HepG2 (cell line): Measurements from ENCODE around the gene TXNIP. TPM values are rescaled to one million over a fixed set of nuclear protein-coding genes. Genes with fewer than 3 reads are reported as not detected.

Experiments used
- ATAC-seq: fragments of 200-7000 bp; cut with Tn5 transposase; 3 replicates; pipeline ENCODE4 v1.9.1; 2020; ENCODE audit warnings: mild to moderate bottlenecking, moderate library complexity
- BruUV-seq: library from RNA; stranded (reverse); fragments of 400-500 nt; replicated peaks from 2 replicates; lab custom pipeline; 2021; lab: Mats Ljungman, UMichigan
- CTCF ChIA-PET: fragments of 300-600 bp; formaldehyde crosslinking; extraction: SDS; loops from one replicate; lab custom pipeline; 2021; ENCODE audit warnings: low total read pairs, inconsistent platforms, low intra/inter-chr PET ratio; lab: Yijun Ruan, JAX
- POLR2A ChIA-PET: fragments of 350-600 bp; sonication (Branson Sonifier 250); formaldehyde crosslinking; loops from one replicate; lab custom pipeline; 2020; ENCODE audit warnings: antibody characterized with exemption, inconsistent platforms; lab: Yijun Ruan, JAX
- DNase-seq: peaks from one replicate; pipeline ENCODE4 v3.0.0-alpha.2; 2015; ENCODE audit warnings: low spot score
- FAIRE-seq: peaks from 3 replicates; lab custom pipeline; 2011; peaks lifted over from hg19 to GRCh38; lab: Jason Lieb, UNC
- H2AFZ ChIP-seq: one replicate; pipeline ENCODE4 v1.6.1; 2011; ENCODE audit warnings: low read length, inconsistent platforms
- H3K27ac ChIP-seq: fragments of 300-600 bp; 3 replicates; pipeline ENCODE4 v1.8.0; 2011; ENCODE audit warnings: mixed run types, mild to moderate bottlenecking, mixed read lengths, low read length, inconsistent platforms; ENCODE audit not compliant: insufficient read depth; ENCODE audit errors: extremely low read length
- H3K27me3 ChIP-seq, 2 experiments: fragments of 200-600 bp in 1 of 2; 2 replicates in 1 of 2; 3 replicates in 1 of 2; pipeline versions ENCODE4 v1.6.0 to v1.8.0; 2011; ENCODE audit warnings: low read length in 2 of 2, mild to moderate bottlenecking in 2 of 2, moderate library complexity in 2 of 2, inconsistent platforms in 1 of 2; ENCODE audit not compliant: insufficient read depth in 2 of 2, control insufficient read depth in 1 of 2
- H3K36me3 ChIP-seq, 2 experiments: fragments of 200-600 bp in 1 of 2; replicated peaks in 1 of 2; 2 replicates in 1 of 2; 3 replicates in 1 of 2; pipeline versions ENCODE4 v1.5.1 to v1.8.0; 2011; ENCODE audit warnings: low read length in 2 of 2, inconsistent platforms in 1 of 2; ENCODE audit not compliant: insufficient read depth in 2 of 2, control insufficient read depth in 1 of 2
- H3K4me1 ChIP-seq: 2 replicates; pipeline ENCODE4 v1.5.1; 2012; ENCODE audit warnings: low read length, inconsistent platforms; ENCODE audit not compliant: insufficient read depth
- H3K4me2 ChIP-seq: 2 replicates; pipeline ENCODE4 v1.6.0; 2011; ENCODE audit warnings: low read depth, low read length, inconsistent platforms
- H3K4me3 ChIP-seq, 3 experiments: fragments of 200-600 bp in 1 of 3; sonication (generic), shearing (Covaris generic) in 1 of 3; replicated peaks in 1 of 3; 2 replicates each; pipeline ENCODE4 v1.5.1; 2011 to 2016; ENCODE audit warnings: low read length in 3 of 3, inconsistent platforms in 2 of 3, low read depth in 2 of 3, mild to moderate bottlenecking in 2 of 3, control low read depth in 1 of 3, mixed read lengths in 1 of 3; ENCODE audit not compliant: insufficient read depth in 1 of 3
- H3K79me2 ChIP-seq: one replicate; pipeline ENCODE4 v1.6.1; 2011; ENCODE audit warnings: low read length, inconsistent platforms; ENCODE audit not compliant: insufficient read depth
- H3K9ac ChIP-seq: 2 replicates; pipeline ENCODE4 v1.6.0; 2011; ENCODE audit warnings: mild to moderate bottlenecking, low read depth, low read length, inconsistent platforms; ENCODE audit not compliant: insufficient read depth
- H3K9me3 ChIP-seq: 2 replicates; pipeline ENCODE4 v1.5.1; 2012; ENCODE audit warnings: mild to moderate bottlenecking, low read length
- H4K20me1 ChIP-seq: 2 replicates; pipeline ENCODE4 v1.6.0; 2011; ENCODE audit warnings: inconsistent platforms, mild to moderate bottlenecking, low read length, moderate library complexity; ENCODE audit not compliant: insufficient read depth
- CHCHD3 ChIP-seq: sonication (generic); formaldehyde crosslinking; IDR thresholded peaks from 2 replicates; pipeline ENCODE4 v1.8.0; 2022; ENCODE audit warnings: mild to moderate bottlenecking, missing genetic modification reagents, moderate library complexity
- HIC2 ChIP-seq: sonication (generic); formaldehyde crosslinking; IDR thresholded peaks from 2 replicates; pipeline ENCODE4 v1.9.0; 2022; ENCODE audit warnings: low read depth, missing genetic modification reagents
- HNF4A ChIP-seq: sonication (generic); formaldehyde crosslinking; IDR thresholded peaks from 2 replicates; pipeline ENCODE4 v1.4.0; 2020; ENCODE audit warnings: missing genetic modification reagents
- KLF9 ChIP-seq: IDR thresholded peaks from 2 replicates; pipeline ENCODE4 v1.6.1; 2016; ENCODE audit warnings: low read depth
- MEIS1 ChIP-seq: sonication (generic); formaldehyde crosslinking; IDR thresholded peaks from 2 replicates; pipeline ENCODE4 v1.9.0; 2021; ENCODE audit warnings: mild to moderate bottlenecking, missing genetic modification reagents, moderate library complexity, borderline replicate concordance
- RBM39 ChIP-seq: fragments of 200-400 bp; formaldehyde crosslinking; IDR thresholded peaks from one replicate; pipeline ENCODE4 v1.6.1; 2018; ENCODE audit warnings: antibody characterized with exemption, mild to moderate bottlenecking, low read depth, low read length; ENCODE audit not compliant: poor library complexity, severe bottlenecking
- SIN3A ChIP-seq: IDR thresholded peaks from 2 replicates; pipeline ENCODE4 v1.6.1; 2011; ENCODE audit warnings: low read depth, mild to moderate bottlenecking, control low read depth, low read length, borderline replicate concordance
- ZNF18 ChIP-seq: sonication (generic); formaldehyde crosslinking; IDR thresholded peaks from 2 replicates; pipeline ENCODE4 v1.8.0; 2022; ENCODE audit warnings: mild to moderate bottlenecking, missing genetic modification reagents; ENCODE audit not compliant: insufficient replicate concordance
- ZNF816 ChIP-seq: sonication (generic); formaldehyde crosslinking; IDR thresholded peaks from 2 replicates; pipeline ENCODE4 v1.8.0; 2022; ENCODE audit warnings: missing genetic modification reagents, mild to moderate bottlenecking, borderline replicate concordance
- WGBS: methylation state at CpG from one replicate; pipeline ENCODE4 v1.1.6; 2017; ENCODE audit warnings: low lambda C conversion rate; 5-methylcytosine and 5-hydroxymethylcytosine counted together
- in situ Hi-C: cut with HindIII; loops from 2 replicates; pipeline ENCODE4 v1.10.0; 2017; ENCODE audit warnings: low pct_unique_long_range_greater_than_20kb; ENCODE audit not compliant: extremely low pct_ligation_motif_present
- intact Hi-C: fragments of 100-400 bp; cut with micrococcal nuclease; formaldehyde crosslinking; loops from one replicate; pipeline ENCODE4 v1.10.0; 2022; ENCODE audit not compliant: unreplicated experiment
- polyA plus RNA-seq, 8 experiments: library from polyadenylated mRNA; depleted of rRNA in 3 of 8; stranded (reverse) in 7 of 8; unstranded in 1 of 8; fragments of >200 nt; fragmentation: Illumina TruSeq in 4 of 8; extraction: Trizol in 4 of 8; gene quantifications; 2 replicates each; pipeline versions ENCODE4 v1.2.1 to v1.2.3, GENCODE V29; 2011 to 2016; ENCODE audit warnings: low read depth in 4 of 8, missing spikeins in 1 of 8, mixed read lengths in 1 of 8; ENCODE audit not compliant: insufficient read depth in 1 of 8
- total RNA-seq, 5 experiments: library from RNA; depleted of rRNA; stranded (reverse); fragments of >200 nt; fragmentation: Illumina TruSeq; extraction: Trizol; gene quantifications; 2 replicates each; pipeline ENCODE4 v1.2.3, GENCODE V29; 2016; ENCODE audit warnings: low read depth in 1 of 5

Gene TXNIP
- total and polyA plus RNA-seq, 2 of the 13 experiments (the other 11 are each of a cell fraction or from before 2014, with no cell fraction given) = 24.4 to 237 TPM

GRCh38 chr1:145992958-145993617 lies 3.3 kb downstream of the TXNIP start:
- Histone ChIP-seq H3K79me2 (peaks cover 33% of the 10 kb centered on the region), H3K9me3 (no peaks in the 10 kb centered on the region), H3K4me2 (peak overlapping the region; percentile 97)
- peak; percentile 38 for TF ChIP-seq HNF4A (CRISPR knock-in tag)
- TF ChIP-seq HIC2 (CRISPR knock-in tag) = no peak
- TF ChIP-seq RBM39 = no peak
- TF ChIP-seq CHCHD3 (CRISPR knock-in tag) = no peak
- no peak for TF ChIP-seq MEIS1 (CRISPR knock-in tag)
- TF ChIP-seq SIN3A = 0 out of 2 replicates have a peak, but pooled peaks have one; percentile 19
- 0 out of 2 replicates have a peak, but pooled peaks have one; percentile 45 for TF ChIP-seq ZNF816 (CRISPR knock-in tag)
- no peak for TF ChIP-seq KLF9
- peak; percentile 26 for TF ChIP-seq ZNF18 (CRISPR knock-in tag)
- TF ChIP-seq, all 625 proteins: peak for 4
- Histone ChIP-seq H4K20me1 (peaks cover 50% of the 10 kb centered on the region), H3K4me1 (peaks cover 63% of the 10 kb centered on the region), H3K27me3 (no peaks in the 10 kb centered on the region; a peak in 1 of 5 replicates), H3K36me3 (peaks cover 2 to 22% of the 10 kb centered on the region in 2 experiments; a peak in 3 of 5 replicates), H3K4me3 (peak overlapping the region in 1 of 3 experiments; percentile 91; a peak in 3 of 6 replicates), H3K9ac (peak overlapping the region; percentile 93; the same call in 1 of the 2 replicates), H2AFZ (no peak overlapping the region), H3K27ac (no peak overlapping the region)
- ChIA-PET POLR2A (interaction anchor here (0.8 to 2.6 kb wide), 3 partner anchors 10 to 29 kb away, joined by 3 to 11 read pairs (median 5); partner anchors contain the start of genes ANKRD34A and POLR3GL), CTCF (no interaction called here)
- no peak for FAIRE-seq
- no peak for ATAC-seq
- intact Hi-C loops (no loop called here), in situ Hi-C loops (no loop called here)
- DNase-seq = no peak
- 61% methylated on average over 5 of the region's 5 CpGs for WGBS
- no TSS peak for BruUV-seq
